Measurements from ENCODE around the gene ADGRV1.
A peak's percentile ranks its signal among the peaks of the same experiment; 100 is the strongest.

ADGRV1 gene

DNA sequence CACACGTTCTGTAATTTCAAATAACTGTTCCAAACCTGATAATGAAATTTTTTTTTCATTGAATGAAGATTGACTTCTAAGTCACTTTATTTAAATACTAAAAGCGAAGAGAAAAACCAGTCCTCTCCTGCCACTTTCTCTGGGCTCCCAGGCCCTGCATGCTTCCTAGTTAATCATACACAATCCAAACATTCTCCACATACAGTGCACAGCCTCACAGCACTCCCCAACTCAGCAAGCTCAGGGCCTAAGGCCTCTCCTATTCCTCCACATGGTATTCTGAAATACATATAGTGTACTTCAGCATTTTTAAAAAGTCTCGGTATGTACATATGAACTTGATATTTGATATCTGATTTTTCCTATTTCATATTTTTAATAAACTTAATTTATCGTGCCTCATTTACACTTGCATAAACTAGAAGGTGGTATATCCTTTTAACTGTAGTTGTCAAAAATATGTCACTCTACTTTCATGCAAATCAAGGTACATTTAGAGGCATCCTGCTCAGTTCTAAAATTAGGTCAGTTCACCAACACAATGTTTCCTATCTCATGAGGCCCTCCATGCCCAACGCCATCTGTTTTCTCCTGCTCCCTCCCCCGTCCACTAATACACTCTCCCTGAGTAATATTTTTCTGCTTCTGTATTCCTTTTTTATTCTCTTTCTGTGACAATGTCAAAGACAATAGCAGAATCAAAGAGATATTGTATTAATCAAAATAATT is 617.9 kb downstream of the ADGRV1 start:
- DNase-seq (no peak), ATAC-seq (no peak)
- Mint-ChIP-seq H3K27me3 (no peaks in the 10 kb centered on the region), H3K4me3 (no peak overlapping the region), H3K27ac (peak overlapping the region in 1 of 2 donors; percentile 77), H3K4me1 (peaks cover 12% of the 10 kb centered on the region), H3K9me3 (no peaks in the 10 kb centered on the region)

DNA sequence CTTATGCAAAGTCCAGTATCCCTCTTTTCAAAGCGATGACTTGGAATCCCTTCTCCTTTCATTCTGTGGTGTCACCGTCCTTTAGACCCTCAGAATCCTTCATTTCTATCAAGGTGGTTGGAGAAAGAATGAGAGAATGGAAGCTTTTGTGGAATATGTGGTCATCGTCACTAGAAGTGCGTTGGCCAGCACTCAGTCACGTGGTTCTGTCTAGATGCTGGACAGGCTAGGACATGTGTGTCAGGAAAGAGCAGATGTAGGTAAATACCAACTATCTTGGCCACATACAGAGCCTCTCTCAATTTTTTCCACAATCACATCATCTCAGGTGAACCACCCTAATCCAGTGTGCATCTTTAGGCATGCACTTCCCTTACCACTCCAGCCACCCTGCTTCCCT is 618.5 kb downstream of the ADGRV1 start:
- Mint-ChIP-seq H3K27ac (peak overlapping the region; percentile 52 to 71), H3K4me3 (no peak overlapping the region), H3K27me3 (no peaks in the 10 kb centered on the region), H3K9me3 (no peaks in the 10 kb centered on the region), H3K4me1 (peaks cover 12% of the 10 kb centered on the region)
- DNase-seq: no peak
- ATAC-seq: no peak

DNA sequence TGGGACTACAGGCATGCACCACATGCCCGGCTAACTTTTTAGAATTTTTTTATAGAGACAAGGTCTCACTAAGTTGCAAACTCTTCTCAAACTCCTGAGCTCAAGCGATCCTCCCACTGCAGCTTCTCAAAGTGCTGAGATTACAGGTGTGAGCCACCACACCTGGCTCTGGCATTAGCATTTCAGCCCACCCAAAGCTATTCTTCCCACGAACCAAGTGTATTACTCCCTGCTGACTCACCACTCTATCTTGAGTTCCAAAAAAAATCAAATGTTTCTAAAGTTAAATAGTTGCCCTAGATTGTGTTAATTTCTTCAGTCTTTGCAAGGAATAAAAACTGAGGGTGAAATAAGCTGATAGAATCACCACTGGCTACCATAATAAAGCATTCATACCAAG is 619.0 kb downstream of the ADGRV1 start:
- ATAC-seq (no peak), DNase-seq (no peak)
- peaks cover 14% of the 10 kb centered on the region for H3K4me1 Mint-ChIP-seq
- H3K27ac Mint-ChIP-seq: no peak overlapping the region
- H3K4me3 Mint-ChIP-seq: no peak overlapping the region
- no peaks in the 10 kb centered on the region for H3K27me3 Mint-ChIP-seq
- no peaks in the 10 kb centered on the region for H3K9me3 Mint-ChIP-seq

DNA sequence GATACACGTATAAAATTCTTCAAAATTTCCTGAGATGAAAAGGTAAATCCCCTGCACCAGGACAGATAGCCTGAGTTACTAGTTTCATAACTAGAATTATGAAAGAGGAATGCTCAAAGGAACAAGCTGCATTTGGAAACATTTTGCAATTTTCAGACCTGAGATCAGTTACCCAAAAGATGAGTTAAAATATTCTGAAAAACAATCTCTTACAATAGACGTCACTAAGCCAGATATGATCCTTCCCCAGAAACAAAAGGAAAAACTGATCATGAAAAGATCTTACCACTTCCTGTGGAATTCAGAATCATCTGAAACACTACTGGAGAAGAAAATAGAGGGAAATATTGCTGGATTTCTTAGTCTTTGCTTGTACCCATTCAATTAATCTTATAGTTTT is 619.9 kb downstream of the ADGRV1 start:
- Mint-ChIP-seq H3K27me3 (no peaks in the 10 kb centered on the region), H3K27ac (no peak overlapping the region), H3K9me3 (no peaks in the 10 kb centered on the region), H3K4me3 (no peak overlapping the region), H3K4me1 (peaks cover 22% of the 10 kb centered on the region)
- DNase-seq (no peak), ATAC-seq (no peak)

DNA sequence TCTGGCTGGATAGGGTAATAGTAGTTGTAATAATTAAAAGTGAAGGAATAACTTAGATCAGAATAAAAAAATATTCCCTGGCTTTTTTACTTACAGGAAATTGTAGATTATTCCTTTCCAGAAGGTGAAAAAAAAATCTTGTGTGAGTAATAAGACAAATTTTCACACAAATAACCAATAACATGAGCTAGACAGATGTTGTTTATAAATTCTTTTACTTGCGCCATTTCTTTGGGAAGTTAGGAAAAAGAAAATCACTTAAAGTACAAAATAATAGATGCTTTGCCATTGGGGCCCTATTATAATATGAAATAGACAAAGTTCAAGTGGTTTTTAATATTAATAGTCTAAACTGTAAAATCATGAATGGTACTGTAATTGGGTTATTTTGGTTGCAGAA is 620.4 kb downstream of the ADGRV1 start:
- Mint-ChIP-seq H3K27ac (no peak overlapping the region), H3K27me3 (no peaks in the 10 kb centered on the region), H3K4me3 (no peak overlapping the region), H3K4me1 (peaks cover 28% of the 10 kb centered on the region), H3K9me3 (no peaks in the 10 kb centered on the region)
- ATAC-seq (no peak), DNase-seq (no peak)

DNA sequence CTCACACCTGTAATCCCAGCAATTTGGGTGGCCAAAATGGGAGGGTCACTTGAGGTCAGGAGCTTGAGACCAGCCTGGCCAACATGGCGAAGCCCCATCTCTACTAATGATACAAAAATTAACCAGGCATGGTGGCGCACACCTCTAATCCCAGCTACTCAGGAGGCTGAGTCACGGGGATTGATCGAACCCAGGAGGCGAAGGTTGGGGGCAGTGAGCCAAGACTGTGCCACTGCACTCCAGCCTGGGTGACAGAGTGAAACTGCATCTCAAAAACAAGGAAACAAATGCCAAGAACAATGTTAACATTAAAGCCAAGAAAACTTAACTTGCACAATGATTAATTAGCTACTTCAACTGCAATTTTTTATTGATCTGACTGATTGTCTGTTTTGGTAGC is 621.9 kb downstream of the ADGRV1 start:
- ATAC-seq: no peak
- no peak overlapping the region for H3K4me3 Mint-ChIP-seq
- peak overlapping the region in 1 of 2 donors; percentile 27 for H3K27ac Mint-ChIP-seq
- no peak for DNase-seq
- H3K27me3 Mint-ChIP-seq: peaks cover 2% of the 10 kb centered on the region
- H3K4me1 Mint-ChIP-seq: peaks cover 29% of the 10 kb centered on the region
- H3K9me3 Mint-ChIP-seq: no peaks in the 10 kb centered on the region

DNA sequence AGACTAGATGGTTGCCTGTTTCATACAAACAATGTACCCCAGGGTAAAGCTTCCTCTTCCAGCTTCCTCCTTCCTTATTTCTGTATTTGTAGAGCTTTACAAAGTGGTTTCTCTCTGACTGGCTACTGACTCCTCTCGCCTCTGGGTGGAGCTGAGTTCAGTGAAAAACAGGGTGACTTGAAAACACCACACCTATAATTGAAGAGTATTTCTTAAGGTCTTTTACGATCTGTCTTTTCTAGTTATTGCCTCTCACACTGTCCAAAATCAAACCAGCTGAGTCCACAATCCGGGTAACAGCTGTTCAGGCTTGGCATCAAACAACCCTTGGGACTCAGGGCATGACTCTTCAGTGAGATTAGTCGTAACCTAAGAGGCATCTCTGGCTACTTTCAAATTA is 624.2 kb downstream of the ADGRV1 start:
- Mint-ChIP-seq H3K9me3 (no peaks in the 10 kb centered on the region), H3K4me1 (peaks cover 24% of the 10 kb centered on the region), H3K27ac (no peak overlapping the region), H3K27me3 (peaks cover 17% of the 10 kb centered on the region), H3K4me3 (no peak overlapping the region)
- no peak for ATAC-seq
- DNase-seq: no peak

DNA sequence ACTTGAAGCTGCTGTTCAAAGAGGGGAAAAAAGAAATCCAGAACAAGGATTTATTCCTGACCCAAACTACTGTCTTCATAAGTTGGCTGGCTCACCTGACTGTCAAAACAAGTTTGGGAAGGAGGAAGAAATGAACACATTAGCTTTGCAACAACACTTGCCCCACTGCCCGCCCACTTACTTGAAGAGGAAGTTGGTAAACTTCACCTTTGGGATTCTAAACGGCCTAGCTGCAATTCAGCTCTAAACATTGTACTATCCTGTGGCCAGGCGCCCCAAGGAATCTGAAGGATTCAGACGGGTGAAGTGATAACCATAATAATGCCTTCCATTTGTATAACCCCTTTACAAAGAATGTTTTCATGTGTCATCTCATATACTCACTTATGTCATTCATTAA is 625.1 kb downstream of the ADGRV1 start:
- Mint-ChIP-seq H3K4me1 (peaks cover 17% of the 10 kb centered on the region), H3K27me3 (peaks cover 17% of the 10 kb centered on the region), H3K27ac (no peak overlapping the region), H3K4me3 (peak overlapping the region in 1 of 2 donors; percentile 11), H3K9me3 (no peaks in the 10 kb centered on the region)
- DNase-seq (no peak), ATAC-seq (no peak)

DNA sequence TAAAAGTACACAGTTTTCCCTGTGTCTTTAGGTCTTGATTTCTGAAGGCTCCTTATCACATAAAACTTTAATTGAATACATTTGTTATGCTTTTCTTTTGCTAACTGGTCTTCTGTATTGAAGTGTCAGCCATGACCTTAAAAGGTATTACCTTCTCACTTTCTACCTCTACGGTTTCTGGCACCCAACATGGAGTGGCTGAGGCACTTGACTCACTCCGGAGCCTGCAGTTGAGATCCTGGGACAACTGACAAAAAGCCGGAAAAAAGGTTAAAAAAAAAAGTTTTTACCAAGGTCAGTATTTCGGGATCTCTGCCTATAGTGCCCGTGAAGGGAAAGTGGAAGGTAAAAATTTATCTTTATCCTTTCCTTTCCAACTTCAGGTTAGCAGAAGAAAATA is 627.5 kb downstream of the ADGRV1 start:
- ATAC-seq: no peak
- H3K9me3 Mint-ChIP-seq: no peaks in the 10 kb centered on the region
- H3K27me3 Mint-ChIP-seq: peaks cover 17% of the 10 kb centered on the region
- H3K4me3 Mint-ChIP-seq: no peak overlapping the region
- DNase-seq: no peak
- H3K27ac Mint-ChIP-seq: no peak overlapping the region
- peaks cover 23% of the 10 kb centered on the region for H3K4me1 Mint-ChIP-seq

DNA sequence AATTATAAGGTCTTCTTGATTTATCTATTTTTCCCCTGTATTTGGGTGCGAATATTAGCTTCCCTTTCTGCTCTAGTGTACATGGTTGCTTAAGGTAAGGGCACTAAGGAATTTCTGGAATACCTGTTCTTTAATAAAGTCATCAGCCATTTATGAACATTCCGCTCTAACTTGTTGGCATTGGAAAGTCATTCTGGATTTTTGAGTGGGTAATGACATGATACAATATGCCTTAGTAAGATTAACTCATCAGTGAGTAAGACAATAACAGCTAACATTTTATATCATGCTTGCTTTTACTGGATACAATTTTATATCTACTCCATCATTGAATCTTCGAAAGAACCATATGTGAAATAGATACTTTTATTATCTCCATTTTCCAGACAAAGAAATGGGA is 628.4 kb downstream of the ADGRV1 start:
- no peak overlapping the region for H3K27ac Mint-ChIP-seq
- DNase-seq: no peak
- no peak overlapping the region for H3K4me3 Mint-ChIP-seq
- ATAC-seq: no peak
- peaks cover 23% of the 10 kb centered on the region for H3K4me1 Mint-ChIP-seq
- H3K9me3 Mint-ChIP-seq: no peaks in the 10 kb centered on the region
- H3K27me3 Mint-ChIP-seq: peaks cover 17% of the 10 kb centered on the region

DNA sequence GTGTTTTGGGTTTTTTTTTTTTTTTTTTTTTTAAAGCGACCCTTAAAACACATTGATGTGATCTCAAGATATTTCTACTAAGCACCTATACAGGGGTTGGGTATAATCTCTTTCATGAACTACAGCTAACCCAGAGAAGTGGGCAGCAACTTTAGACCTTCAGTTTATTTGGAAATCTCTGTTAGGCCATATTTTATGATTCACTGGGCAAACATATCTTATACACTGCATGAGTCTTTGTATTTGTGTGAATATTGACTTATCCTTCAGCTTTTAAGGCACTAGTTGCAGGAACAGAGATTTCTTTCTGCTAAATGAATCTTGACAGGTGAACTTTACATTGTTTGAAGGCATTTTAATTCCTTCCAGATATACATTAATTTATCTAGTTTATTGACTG is 630.2 kb downstream of the ADGRV1 start:
- no peak overlapping the region for H3K27ac Mint-ChIP-seq
- H3K27me3 Mint-ChIP-seq: peaks cover 17% of the 10 kb centered on the region
- H3K4me3 Mint-ChIP-seq: no peak overlapping the region
- no peaks in the 10 kb centered on the region for H3K9me3 Mint-ChIP-seq
- ATAC-seq: no peak
- no peak for DNase-seq
- H3K4me1 Mint-ChIP-seq: peaks cover 10% of the 10 kb centered on the region

DNA sequence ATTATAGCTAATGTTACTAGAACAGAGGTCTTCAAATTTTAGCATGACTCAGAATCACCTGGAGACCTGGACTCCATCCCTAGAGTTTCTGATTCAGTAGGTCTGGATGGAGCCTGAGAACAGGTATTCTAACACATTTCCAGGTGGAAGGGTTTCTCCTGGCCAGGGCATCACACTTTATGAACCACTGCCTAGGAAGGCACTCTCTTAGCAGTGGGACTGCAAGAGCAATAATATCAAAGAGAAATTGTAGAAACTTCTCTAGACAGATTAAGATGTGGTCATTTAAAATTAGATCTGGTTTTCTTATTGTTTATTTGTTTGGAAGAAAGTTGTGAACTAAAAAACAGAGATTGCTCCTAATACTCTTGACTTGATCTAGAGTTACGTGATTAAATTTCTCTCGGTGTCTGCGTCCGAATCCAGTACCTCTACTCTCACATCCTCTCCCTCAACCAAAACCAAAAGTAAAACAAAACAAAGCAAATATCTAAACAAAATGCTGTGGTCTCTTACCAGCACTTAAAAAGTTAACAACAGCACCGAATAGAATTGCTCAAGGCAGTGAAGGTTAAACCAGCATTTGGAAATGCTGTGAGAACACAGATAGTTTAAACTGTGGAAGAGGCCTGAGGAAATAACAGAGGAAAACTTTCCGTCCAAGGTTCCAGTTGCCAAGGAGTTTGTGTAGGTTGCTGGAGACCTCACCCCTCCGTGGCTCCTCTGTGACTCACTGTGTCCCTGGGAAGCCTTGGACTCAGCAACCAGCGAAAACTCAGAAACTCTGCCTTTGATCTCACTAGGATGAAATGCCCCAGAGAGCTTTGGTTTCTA is 631.1 kb downstream of the ADGRV1 start:
- no peak overlapping the region for H3K27ac Mint-ChIP-seq
- H3K27me3 Mint-ChIP-seq: peaks cover 17% of the 10 kb centered on the region
- ATAC-seq (no peak), DNase-seq (no peak)
- no peaks in the 10 kb centered on the region for H3K9me3 Mint-ChIP-seq
- no peak overlapping the region for H3K4me3 Mint-ChIP-seq
- H3K4me1 Mint-ChIP-seq: peaks cover 6% of the 10 kb centered on the region

DNA sequence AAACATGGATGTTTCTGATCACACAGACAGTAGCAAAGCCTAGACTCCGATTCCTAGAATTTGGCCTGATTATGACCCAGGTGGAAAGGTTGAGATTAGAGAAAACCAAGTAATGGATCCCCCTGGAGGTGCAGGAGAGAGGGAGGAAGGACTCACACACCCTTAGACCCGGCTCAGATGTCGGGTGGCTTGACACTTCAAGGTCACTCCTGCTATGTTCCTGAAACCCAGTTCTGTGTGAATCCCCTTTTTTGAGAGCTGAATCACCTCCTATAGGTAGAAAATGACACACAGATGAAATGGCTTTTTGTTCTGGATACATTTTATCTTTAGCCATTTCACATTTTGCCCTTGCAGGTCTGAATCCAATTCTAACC is 631.7 kb downstream of the ADGRV1 start:
- Mint-ChIP-seq H3K9me3 (no peaks in the 10 kb centered on the region), H3K27me3 (peaks cover 16% of the 10 kb centered on the region), H3K4me1 (peaks cover 6% of the 10 kb centered on the region), H3K27ac (no peak overlapping the region), H3K4me3 (no peak overlapping the region)
- no peak for DNase-seq
- ATAC-seq: no peak

DNA sequence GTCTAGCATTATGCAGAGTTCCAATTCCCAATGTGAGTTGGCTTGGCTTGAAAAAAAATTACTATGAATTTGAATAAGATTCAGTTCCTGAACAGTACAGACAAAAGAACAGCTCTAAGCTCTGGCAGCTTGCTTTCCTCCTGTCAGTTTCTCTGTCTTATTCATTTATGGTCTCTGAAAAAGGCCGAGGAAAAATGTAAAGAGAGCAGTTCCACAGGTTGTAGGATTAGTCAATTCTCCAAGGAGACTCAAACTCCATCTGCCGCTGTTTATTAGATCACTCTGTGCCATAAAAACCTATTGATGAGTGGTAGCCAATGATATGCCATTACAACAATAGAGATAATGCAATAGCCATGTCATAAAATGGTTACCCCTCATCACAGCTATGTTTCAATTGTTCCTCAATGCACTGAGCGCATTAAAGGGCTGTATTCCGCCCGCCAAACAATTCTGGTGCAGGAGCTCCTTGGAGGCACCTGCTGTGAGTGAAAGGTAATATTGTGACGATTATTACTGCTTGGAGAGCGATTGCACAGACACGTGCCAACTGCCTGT is 636.3 kb downstream of the ADGRV1 start:
- H3K27ac Mint-ChIP-seq: no peak overlapping the region
- ATAC-seq: no peak

DNA sequence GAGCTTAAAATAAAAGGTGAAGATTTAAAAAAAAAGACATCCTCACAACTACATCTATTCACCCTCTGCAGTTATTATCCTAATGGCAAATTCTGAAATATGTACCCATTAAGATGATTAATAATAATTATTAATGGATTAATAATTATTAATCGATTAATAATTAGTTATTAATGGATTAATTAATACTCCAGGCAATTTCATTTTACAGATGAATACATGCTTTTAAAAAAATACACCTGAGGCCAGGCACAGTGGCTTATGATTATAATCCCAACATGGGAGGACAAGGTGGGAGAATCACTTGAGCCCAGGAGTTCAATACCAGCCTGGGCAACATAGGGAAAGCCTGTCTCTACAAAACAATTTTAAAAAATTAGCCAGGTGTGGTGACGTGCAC is 642.1 kb downstream of the ADGRV1 start:
- H3K9me3 Mint-ChIP-seq: no peaks in the 10 kb centered on the region
- H3K4me3 Mint-ChIP-seq: no peak overlapping the region
- DNase-seq: no peak
- H3K27ac Mint-ChIP-seq: no peak overlapping the region
- ATAC-seq: no peak
- peaks cover 26% of the 10 kb centered on the region for H3K27me3 Mint-ChIP-seq
- H3K4me1 Mint-ChIP-seq: no peaks in the 10 kb centered on the region

More for the DNA sequence above, 636.3 kb downstream of the ADGRV1 start:
- Mint-ChIP-seq H3K4me1 (peaks cover 1% of the 10 kb centered on the region), H3K9me3 (no peaks in the 10 kb centered on the region), H3K4me3 (no peak overlapping the region), H3K27me3 (peaks cover 26% of the 10 kb centered on the region)
- no peak for DNase-seq

DNA sequence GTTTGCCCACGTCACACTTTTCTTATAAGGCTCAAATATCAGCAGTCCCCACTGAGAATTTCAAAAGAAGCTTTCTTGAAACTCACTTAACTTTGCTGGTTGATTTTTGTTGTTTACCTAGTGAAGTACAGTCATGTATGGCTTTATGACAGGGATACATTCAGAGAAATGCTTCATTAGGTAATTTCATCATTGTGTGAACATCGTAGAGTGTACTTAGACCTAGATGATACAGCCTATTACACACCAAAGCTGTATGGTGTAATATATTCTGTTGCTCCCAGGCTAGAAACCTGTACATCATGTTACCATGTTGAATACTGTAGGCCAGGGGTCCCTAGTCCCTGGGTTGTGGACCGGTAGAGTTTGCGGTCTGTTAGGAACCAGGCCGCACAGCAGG is 647.5 kb downstream of the ADGRV1 start:
- Mint-ChIP-seq H3K9me3 (no peaks in the 10 kb centered on the region), H3K27me3 (no peaks in the 10 kb centered on the region), H3K4me1 (no peaks in the 10 kb centered on the region), H3K27ac (no peak overlapping the region), H3K4me3 (no peak overlapping the region)
- no peak for ATAC-seq
- no peak for DNase-seq
